ENCODE data around the gene PDE11A. TPM values are rescaled to one million over a fixed set of nuclear protein-coding genes. Genes with fewer than 3 reads are reported as not detected.
A peak's percentile ranks its signal among the peaks of the same experiment; 100 is the strongest.

PDE11A gene
- total and polyA plus RNA-seq, 4 donors: 1.0 to 5.9 (median 1.7) TPM

DNA sequence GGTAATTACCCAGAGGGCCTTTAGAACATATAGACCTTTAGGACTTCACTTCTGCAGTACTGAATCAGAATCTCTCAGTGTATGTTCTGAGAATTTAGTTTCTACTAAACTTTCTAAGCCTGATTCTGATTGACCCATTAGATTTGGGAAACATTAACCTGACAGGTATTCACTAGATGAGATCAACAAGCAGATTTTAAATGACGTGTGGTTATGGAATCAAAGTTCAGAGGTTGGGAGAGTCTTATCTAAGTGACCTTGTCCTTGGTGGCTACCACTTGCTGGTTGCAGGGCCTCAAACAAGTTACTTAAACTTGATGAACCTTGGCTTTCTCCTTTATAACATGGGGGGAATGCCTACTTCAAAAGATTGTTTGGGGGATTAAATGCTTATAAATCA, 198.7 kb downstream of the PDE11A start:
- H3K9me3 ChIP-seq (ENCODE audit: control insufficient read depth in 4 of 4, low read length in 3 of 4): no peaks in the 10 kb centered on the region
- peaks cover 5 to 28% (median 14%) of the 10 kb centered on the region in 4 donors for H3K4me1 ChIP-seq (ENCODE audit: control insufficient read depth in 4 of 4, insufficient read depth in 4 of 4, low read length in 3 of 4)
- no peak overlapping the region for H3K9ac ChIP-seq (ENCODE audit: low read depth in 1 of 2, low read length in 2 of 2)
- no peaks in the 10 kb centered on the region for H3K36me3 ChIP-seq (ENCODE audit: control insufficient read depth in 4 of 4, insufficient read depth in 3 of 4, low read depth in 1 of 4, low read length in 3 of 4)
- H3K4me3 ChIP-seq (ENCODE audit: low read depth in 1 of 3, low read length in 3 of 3): no peak overlapping the region
- WGBS: 32% methylated on average over 1 of the region's 1 CpG
- no peak for DNase-seq (ENCODE audit: low spot score)
- no peaks in the 10 kb centered on the region for H3K27me3 ChIP-seq (ENCODE audit: control insufficient read depth in 4 of 4, insufficient read depth in 4 of 4, low read length in 3 of 4)
- TF ChIP-seq, protein P1, sequence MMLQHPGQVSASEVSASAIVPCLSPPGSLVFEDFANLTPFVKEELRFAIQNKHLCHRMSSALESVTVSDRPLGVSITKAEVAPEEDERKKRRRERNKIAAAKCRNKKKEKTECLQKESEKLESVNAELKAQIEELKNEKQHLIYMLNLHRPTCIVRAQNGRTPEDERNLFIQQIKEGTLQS (IDR thresholded peaks at IDR 0.05): no peak
- TF ChIP-seq JUND (IDR thresholded peaks at IDR 0.05) (peak in 1 of 2 donors; percentile 81), HNF4G (IDR thresholded peaks at IDR 0.05) (peak; percentile 26), YY1 (IDR thresholded peaks at IDR 0.05) (peak; percentile 66), TAF1 (conservative IDR thresholded peaks at IDR 0.05) (no peak), EGR1 (IDR thresholded peaks at IDR 0.05; ENCODE audit: low read depth in 2 of 2) (no peak), RXRA (IDR thresholded peaks at IDR 0.05) (peak; percentile 83 to 86), FOXA2 (IDR thresholded peaks at IDR 0.05) (peak; percentile 60), SP1 (IDR thresholded peaks at IDR 0.05) (peak; percentile 69), RAD21 (IDR thresholded peaks at IDR 0.05) (peak; percentile 29 to 35), NR2F2 (IDR thresholded peaks at IDR 0.05) (no peak), FOXA1 (IDR thresholded peaks at IDR 0.05) (peak; percentile 19), HNF4A (conservative IDR thresholded peaks at IDR 0.05) (peak; percentile 84 to 88)
- TF ChIP-seq, protein P2, sequence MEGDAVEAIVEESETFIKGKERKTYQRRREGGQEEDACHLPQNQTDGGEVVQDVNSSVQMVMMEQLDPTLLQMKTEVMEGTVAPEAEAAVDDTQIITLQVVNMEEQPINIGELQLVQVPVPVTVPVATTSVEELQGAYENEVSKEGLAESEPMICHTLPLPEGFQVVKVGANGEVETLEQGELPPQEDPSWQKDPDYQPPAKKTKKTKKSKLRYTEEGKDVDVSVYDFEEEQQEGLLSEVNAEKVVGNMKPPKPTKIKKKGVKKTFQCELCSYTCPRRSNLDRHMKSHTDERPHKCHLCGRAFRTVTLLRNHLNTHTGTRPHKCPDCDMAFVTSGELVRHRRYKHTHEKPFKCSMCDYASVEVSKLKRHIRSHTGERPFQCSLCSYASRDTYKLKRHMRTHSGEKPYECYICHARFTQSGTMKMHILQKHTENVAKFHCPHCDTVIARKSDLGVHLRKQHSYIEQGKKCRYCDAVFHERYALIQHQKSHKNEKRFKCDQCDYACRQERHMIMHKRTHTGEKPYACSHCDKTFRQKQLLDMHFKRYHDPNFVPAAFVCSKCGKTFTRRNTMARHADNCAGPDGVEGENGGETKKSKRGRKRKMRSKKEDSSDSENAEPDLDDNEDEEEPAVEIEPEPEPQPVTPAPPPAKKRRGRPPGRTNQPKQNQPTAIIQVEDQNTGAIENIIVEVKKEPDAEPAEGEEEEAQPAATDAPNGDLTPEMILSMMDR (IDR thresholded peaks at IDR 0.05; ENCODE audit: low read depth, low read length, missing input control): no peak
- TF ChIP-seq, protein P3, sequence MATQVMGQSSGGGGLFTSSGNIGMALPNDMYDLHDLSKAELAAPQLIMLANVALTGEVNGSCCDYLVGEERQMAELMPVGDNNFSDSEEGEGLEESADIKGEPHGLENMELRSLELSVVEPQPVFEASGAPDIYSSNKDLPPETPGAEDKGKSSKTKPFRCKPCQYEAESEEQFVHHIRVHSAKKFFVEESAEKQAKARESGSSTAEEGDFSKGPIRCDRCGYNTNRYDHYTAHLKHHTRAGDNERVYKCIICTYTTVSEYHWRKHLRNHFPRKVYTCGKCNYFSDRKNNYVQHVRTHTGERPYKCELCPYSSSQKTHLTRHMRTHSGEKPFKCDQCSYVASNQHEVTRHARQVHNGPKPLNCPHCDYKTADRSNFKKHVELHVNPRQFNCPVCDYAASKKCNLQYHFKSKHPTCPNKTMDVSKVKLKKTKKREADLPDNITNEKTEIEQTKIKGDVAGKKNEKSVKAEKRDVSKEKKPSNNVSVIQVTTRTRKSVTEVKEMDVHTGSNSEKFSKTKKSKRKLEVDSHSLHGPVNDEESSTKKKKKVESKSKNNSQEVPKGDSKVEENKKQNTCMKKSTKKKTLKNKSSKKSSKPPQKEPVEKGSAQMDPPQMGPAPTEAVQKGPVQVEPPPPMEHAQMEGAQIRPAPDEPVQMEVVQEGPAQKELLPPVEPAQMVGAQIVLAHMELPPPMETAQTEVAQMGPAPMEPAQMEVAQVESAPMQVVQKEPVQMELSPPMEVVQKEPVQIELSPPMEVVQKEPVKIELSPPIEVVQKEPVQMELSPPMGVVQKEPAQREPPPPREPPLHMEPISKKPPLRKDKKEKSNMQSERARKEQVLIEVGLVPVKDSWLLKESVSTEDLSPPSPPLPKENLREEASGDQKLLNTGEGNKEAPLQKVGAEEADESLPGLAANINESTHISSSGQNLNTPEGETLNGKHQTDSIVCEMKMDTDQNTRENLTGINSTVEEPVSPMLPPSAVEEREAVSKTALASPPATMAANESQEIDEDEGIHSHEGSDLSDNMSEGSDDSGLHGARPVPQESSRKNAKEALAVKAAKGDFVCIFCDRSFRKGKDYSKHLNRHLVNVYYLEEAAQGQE (IDR thresholded peaks at IDR 0.05): peak; percentile 59
- TF ChIP-seq, protein P4, sequence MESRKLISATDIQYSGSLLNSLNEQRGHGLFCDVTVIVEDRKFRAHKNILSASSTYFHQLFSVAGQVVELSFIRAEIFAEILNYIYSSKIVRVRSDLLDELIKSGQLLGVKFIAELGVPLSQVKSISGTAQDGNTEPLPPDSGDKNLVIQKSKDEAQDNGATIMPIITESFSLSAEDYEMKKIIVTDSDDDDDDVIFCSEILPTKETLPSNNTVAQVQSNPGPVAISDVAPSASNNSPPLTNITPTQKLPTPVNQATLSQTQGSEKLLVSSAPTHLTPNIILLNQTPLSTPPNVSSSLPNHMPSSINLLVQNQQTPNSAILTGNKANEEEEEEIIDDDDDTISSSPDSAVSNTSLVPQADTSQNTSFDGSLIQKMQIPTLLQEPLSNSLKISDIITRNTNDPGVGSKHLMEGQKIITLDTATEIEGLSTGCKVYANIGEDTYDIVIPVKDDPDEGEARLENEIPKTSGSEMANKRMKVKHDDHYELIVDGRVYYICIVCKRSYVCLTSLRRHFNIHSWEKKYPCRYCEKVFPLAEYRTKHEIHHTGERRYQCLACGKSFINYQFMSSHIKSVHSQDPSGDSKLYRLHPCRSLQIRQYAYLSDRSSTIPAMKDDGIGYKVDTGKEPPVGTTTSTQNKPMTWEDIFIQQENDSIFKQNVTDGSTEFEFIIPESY (IDR thresholded peaks at IDR 0.05): no peak
- TF ChIP-seq, protein P5, sequence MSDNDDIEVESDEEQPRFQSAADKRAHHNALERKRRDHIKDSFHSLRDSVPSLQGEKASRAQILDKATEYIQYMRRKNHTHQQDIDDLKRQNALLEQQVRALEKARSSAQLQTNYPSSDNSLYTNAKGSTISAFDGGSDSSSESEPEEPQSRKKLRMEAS (IDR thresholded peaks at IDR 0.05): peak; percentile 28
- peak overlapping the region; percentile 55 to 67 for H3K27ac ChIP-seq (ENCODE audit: low read depth in 1 of 2, low read length in 2 of 2)

DNA sequence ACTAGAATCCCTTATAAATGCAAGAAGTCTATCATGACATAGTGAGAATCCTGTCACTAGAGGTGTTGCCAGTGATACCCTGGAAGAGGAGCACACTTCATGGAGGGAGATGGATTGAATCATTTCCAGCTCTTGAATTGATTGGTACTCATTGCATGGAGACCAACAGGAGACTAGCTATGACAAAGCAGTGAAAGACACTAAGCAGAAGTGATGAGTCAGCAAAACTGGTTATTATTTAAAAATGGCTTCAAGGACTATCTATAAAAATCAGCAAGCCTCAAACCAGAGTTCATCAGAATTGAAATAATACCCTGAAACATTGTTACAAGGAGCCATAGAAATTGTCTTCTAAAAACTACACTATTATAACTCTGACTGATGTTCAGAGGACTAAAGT, 200.3 kb downstream of the PDE11A start:
- Histone ChIP-seq H3K27me3 (ENCODE audit: control insufficient read depth in 4 of 4, insufficient read depth in 4 of 4, low read length in 3 of 4) (no peaks in the 10 kb centered on the region), H3K9ac (ENCODE audit: low read depth in 1 of 2, low read length in 2 of 2) (no peak overlapping the region), H3K9me3 (ENCODE audit: control insufficient read depth in 4 of 4, low read length in 3 of 4) (no peaks in the 10 kb centered on the region), H3K36me3 (ENCODE audit: control insufficient read depth in 4 of 4, insufficient read depth in 3 of 4, low read depth in 1 of 4, low read length in 3 of 4) (no peaks in the 10 kb centered on the region), H3K4me1 (ENCODE audit: control insufficient read depth in 4 of 4, insufficient read depth in 4 of 4, low read length in 3 of 4) (peaks cover 4 to 20% (median 9%) of the 10 kb centered on the region in 4 donors), H3K27ac (ENCODE audit: low read depth in 1 of 2, low read length in 2 of 2) (no peak overlapping the region), H3K4me3 (ENCODE audit: low read depth in 1 of 3, low read length in 3 of 3) (no peak overlapping the region)
- TF ChIP-seq RAD21 (IDR thresholded peaks at IDR 0.05): no peak
- no peak for DNase-seq (ENCODE audit: low spot score)
